Spleen (tissue), 11 donors: ENCODE results near the gene KIFC1. TPM values are rescaled to one million over a fixed set of nuclear protein-coding genes. Genes with fewer than 3 reads are reported as not detected.

ENCODE experiments used
- DNase-seq: peaks from one replicate; pipeline ENCODE4 v3.0.0-alpha.2; 2020
- H3K27ac ChIP-seq, 8 donors: fragments of 200-600 bp; sonication (generic) in 7 of 8; 1 replicate in 4 of 8; 2 replicates in 4 of 8; pipeline versions ENCODE4 v1.5.0 to v1.8.0; 2016 to 2021; ENCODE audit warnings: inconsistent platforms in 4 of 8, mild to moderate bottlenecking in 4 of 8, moderate library complexity in 1 of 8
- H3K27me3 ChIP-seq, 7 donors: fragments of 200-600 bp; sonication (generic) in 6 of 7; replicated peaks in 1 of 7; 1 replicate in 4 of 7; 2 replicates in 3 of 7; pipeline versions ENCODE4 v1.5.0 to v1.8.0; 2016 to 2021; ENCODE audit warnings: inconsistent platforms in 3 of 7, mild to moderate bottlenecking in 1 of 7
- H3K36me3 ChIP-seq, 6 donors: fragments of 200-600 bp; sonication (generic) in 5 of 6; 1 replicate in 4 of 6; 2 replicates in 2 of 6; pipeline versions ENCODE4 v1.5.0 to v1.8.0; 2016 to 2021; ENCODE audit warnings: inconsistent platforms in 2 of 6
- H3K4me1 ChIP-seq, 6 donors: fragments of 200-600 bp; sonication (generic) in 5 of 6; 1 replicate in 3 of 6; 2 replicates in 3 of 6; pipeline versions ENCODE4 v1.5.0 to v1.8.0; 2016 to 2021; ENCODE audit warnings: inconsistent platforms in 3 of 6
- H3K4me3 ChIP-seq, 8 donors: fragments of 200-600 bp; sonication (generic) in 7 of 8; 1 replicate in 4 of 8; 2 replicates in 4 of 8; pipeline versions ENCODE4 v1.5.0 to v1.8.0; 2016 to 2021; ENCODE audit warnings: inconsistent platforms in 4 of 8, mild to moderate bottlenecking in 4 of 8, moderate library complexity in 2 of 8
- H3K9me3 ChIP-seq, 8 donors: fragments of 200-600 bp; sonication (generic) in 7 of 8; 1 replicate in 4 of 8; 2 replicates in 4 of 8; pipeline versions ENCODE4 v1.5.0 to v1.8.0; 2016 to 2021; ENCODE audit warnings: inconsistent platforms in 4 of 8
- POLR2A ChIP-seq, 3 donors: fragments of 450-650 bp; IDR thresholded peaks; one replicate each; pipeline ENCODE4 v1.5.1; 2017; ENCODE audit warnings: antibody characterized with exemption in 3 of 3, mild to moderate bottlenecking in 1 of 3
- POLR2AphosphoS5 ChIP-seq, 3 donors: sonication (generic); formaldehyde crosslinking; IDR thresholded peaks; one replicate each; pipeline ENCODE4 v1.5.1; 2017; ENCODE audit warnings: antibody characterized with exemption in 3 of 3
- WGBS, 5 donors: extraction: QIAGEN DNeasy Blood & Tissue Kit in 3 of 5; methylation state at CpG; one replicate each; pipeline versions ENCODE4 v1.1.5 to v1.1.7; 2013 to 2018; 5-methylcytosine and 5-hydroxymethylcytosine counted together
- intact Hi-C: fragments of 100-400 bp; cut with DNase I; formaldehyde crosslinking; loops from one replicate; pipeline ENCODE4 v1.15.0; 2023; ENCODE audit warnings: low total_unique reads
- polyA plus RNA-seq, 3 donors: library from polyadenylated mRNA; stranded (reverse); fragments of 200-250 nt; gene quantifications; one replicate each; pipeline ENCODE4 v1.2.1, GENCODE V29; 2013
- total RNA-seq, 7 donors: library from RNA; depleted of rRNA in 3 of 7; stranded (reverse); fragments of >200 nt in 3 of 7; fragmentation: NEBNext Ultra II Directional in 4 of 7; extraction: Animal tissue kit (Norgen Biotek cat#: 25700) in 4 of 7; gene quantifications; one replicate each; pipeline versions ENCODE4 v1.1.0 to v1.2.1, GENCODE V29; 2016 to 2021
- TF ChIP-seq, protein P1 (sequence below), 11 experiments: fragments of 200-600 bp in 7 of 11; fragments of 450-650 bp in 4 of 11; sonication (generic) in 4 of 11; IDR thresholded peaks in 8 of 11; conservative IDR thresholded peaks in 3 of 11; 1 replicate in 7 of 11; 2 replicates in 4 of 11; pipeline versions ENCODE4 v1.4.0 to v1.8.0; 2016 to 2021; ENCODE audit warnings: antibody characterized with exemption in 11 of 11, inconsistent platforms in 4 of 11, mild to moderate bottlenecking in 1 of 11
- donor health status: healthy with polysubstance abuse.
- donor health status: DM: no; HTN: no; CAD: no; lungs with moderate emphysema.
- donor health status: DM: no; HTN: no; CAD: no.
- donor health status: Bipolar disorder and iron deficiency.
- donor health status: healthy.
- donor health status: DM: no; HTN: no; CAD: no.
- donor health status: DM: yes; HTN: yes; CAD: no.

The KIFC1 gene
- total and polyA plus RNA-seq, 10 donors = 1.2 to 11.3 (median 5.4) TPM

DNA sequence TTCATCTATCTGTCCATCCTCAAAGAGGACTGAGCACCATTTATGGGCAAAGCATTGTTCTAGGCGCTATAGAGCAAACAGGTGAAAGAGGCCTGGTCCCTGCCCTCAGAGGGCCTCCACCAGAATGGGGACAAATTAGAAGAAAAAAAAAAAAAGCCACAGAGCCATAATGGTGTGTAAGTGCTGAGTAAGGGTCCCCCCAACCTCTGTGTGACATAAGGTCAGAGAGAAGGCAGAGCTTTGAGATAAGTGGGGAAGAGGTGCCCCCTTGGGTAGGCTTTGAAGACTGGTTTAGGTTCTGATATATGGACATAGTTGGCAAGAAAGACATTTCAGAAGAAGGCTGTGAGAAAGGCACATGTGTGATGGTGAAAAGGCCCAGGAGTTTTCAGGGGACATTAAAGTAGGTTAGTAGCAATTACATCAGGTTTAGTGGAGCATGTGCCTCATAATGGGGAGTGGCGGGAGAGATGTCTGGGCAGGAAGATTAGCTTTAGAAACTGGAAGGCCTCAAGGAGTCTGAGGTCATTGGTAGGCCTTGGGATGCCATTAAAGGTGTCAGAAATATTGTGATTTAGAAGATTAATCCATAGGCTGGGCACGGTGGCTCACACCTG is 47.5 kb downstream of the KIFC1 start:
- intact Hi-C loops = loop anchor here (10.0 kb wide), 1 partner anchor 136 kb away; no protein-coding TSS in a partner anchor
- H3K36me3 ChIP-seq = peaks cover 0 to 90% (median 50%) of the 10 kb centered on the region in 6 donors
- WGBS, 5 donors = 91 to 97% (median 93%) methylated on average over 3 of the region's 3 CpGs

DNA sequence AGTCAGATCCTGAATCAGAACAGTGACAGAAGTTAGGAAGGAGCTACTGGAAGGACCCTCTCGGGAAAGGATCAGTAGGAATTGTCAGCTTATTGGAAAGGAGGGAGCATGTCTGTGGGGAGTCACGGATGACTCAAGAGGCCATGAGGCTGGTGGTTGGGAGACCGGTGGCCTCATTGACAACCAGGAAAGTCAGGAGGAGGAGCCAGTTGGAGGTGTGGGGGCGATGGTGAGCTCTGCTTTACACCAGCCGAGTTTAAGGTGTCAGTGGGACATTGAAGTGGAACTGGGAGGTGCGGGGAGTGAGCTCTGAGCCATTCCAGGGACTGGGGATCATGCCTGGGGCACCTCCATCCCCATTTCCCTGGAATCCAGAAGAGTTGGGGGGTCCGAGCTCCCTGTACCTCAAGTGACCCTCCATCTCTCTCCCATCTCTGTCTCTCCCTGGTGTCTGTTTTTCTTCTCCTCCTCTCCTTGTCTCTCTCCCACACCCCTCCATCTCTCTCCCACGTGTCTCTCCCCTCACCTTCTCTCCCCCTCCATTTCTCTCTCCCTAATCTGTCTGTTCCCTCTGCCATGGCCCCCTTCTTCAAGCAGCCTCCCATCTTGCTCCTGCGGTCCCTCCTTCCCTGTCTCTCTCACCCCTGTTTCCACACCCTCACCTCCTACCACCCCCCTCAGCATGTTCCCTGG is 48.5 kb downstream of the KIFC1 start:
- H3K27ac ChIP-seq = no peak overlapping the region
- H3K9me3 ChIP-seq = no peaks in the 10 kb centered on the region
- 77 to 81% (median 79%) methylated on average over 9 of the region's 9 CpGs for WGBS, 5 donors
- H3K36me3 ChIP-seq = peaks cover 0 to 97% (median 54%) of the 10 kb centered on the region in 6 donors
- peaks cover 0 to 11% (median 0%) of the 10 kb centered on the region in 6 donors for H3K4me1 ChIP-seq
- H3K27me3 ChIP-seq = no peaks in the 10 kb centered on the region
- H3K4me3 ChIP-seq = no peak overlapping the region
- TF ChIP-seq, protein P1, sequence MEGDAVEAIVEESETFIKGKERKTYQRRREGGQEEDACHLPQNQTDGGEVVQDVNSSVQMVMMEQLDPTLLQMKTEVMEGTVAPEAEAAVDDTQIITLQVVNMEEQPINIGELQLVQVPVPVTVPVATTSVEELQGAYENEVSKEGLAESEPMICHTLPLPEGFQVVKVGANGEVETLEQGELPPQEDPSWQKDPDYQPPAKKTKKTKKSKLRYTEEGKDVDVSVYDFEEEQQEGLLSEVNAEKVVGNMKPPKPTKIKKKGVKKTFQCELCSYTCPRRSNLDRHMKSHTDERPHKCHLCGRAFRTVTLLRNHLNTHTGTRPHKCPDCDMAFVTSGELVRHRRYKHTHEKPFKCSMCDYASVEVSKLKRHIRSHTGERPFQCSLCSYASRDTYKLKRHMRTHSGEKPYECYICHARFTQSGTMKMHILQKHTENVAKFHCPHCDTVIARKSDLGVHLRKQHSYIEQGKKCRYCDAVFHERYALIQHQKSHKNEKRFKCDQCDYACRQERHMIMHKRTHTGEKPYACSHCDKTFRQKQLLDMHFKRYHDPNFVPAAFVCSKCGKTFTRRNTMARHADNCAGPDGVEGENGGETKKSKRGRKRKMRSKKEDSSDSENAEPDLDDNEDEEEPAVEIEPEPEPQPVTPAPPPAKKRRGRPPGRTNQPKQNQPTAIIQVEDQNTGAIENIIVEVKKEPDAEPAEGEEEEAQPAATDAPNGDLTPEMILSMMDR (IDR thresholded peaks at IDR 0.05 in 8 of 11, conservative IDR thresholded peaks at IDR 0.05 in 3 of 11) = no peak
- TF ChIP-seq POLR2A (IDR thresholded peaks at IDR 0.05) (no peak), POLR2AphosphoS5 (IDR thresholded peaks at IDR 0.05) (no peak)
- DNase-seq = no peak
- intact Hi-C loops = loop anchor here (10.0 kb wide), 1 partner anchor 135 kb away; no protein-coding TSS in a partner anchor

More for the DNA sequence above, 47.5 kb downstream of the KIFC1 start:
- Histone ChIP-seq H3K27ac (no peak overlapping the region), H3K4me3 (no peak overlapping the region), H3K27me3 (no peaks in the 10 kb centered on the region), H3K9me3 (no peaks in the 10 kb centered on the region), H3K4me1 (peaks cover 0 to 2% (median 0%) of the 10 kb centered on the region in 6 donors)
- DNase-seq = no peak
- TF ChIP-seq, protein P1 (IDR thresholded peaks at IDR 0.05 in 8 of 11, conservative IDR thresholded peaks at IDR 0.05 in 3 of 11) = no peak
- TF ChIP-seq POLR2A (IDR thresholded peaks at IDR 0.05) (no peak), POLR2AphosphoS5 (IDR thresholded peaks at IDR 0.05) (no peak)

DNA sequence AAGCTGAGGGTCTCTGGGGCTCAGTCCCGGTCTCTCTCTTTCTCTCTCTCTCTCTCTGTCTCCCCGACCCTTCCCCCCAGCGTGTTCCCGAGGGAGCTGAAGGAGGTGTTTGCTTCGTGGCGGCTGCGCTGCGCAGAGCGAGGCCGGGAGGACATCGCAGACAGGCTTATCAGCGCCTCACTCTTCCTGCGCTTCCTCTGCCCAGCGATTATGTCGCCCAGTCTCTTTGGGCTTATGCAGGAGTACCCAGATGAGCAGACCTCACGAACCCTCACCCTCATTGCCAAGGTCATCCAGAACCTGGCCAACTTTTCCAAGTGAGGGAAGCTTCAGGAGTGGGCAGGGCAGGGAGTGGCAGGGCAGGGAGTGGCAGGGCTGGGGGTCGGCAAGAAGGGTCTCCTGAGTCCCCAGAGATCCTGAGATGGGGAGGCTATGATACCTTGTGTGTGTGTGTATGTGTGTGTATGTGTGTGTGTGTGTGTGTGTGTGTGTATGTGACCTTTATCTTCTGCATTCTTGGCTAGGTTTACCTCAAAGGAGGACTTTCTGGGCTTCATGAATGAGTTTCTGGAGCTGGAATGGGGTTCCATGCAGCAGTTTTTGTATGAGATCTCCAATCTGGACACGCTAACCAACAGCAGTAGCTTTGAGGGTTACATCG is 49.2 kb downstream of the KIFC1 start:
- H3K27me3 ChIP-seq = no peaks in the 10 kb centered on the region
- H3K4me1 ChIP-seq = peaks cover 0 to 17% (median 0%) of the 10 kb centered on the region in 6 donors
- intact Hi-C loops = no loop called here
- peaks cover 0 to 91% (median 48%) of the 10 kb centered on the region in 6 donors for H3K36me3 ChIP-seq
- no peak overlapping the region for H3K4me3 ChIP-seq
- no peaks in the 10 kb centered on the region for H3K9me3 ChIP-seq
- H3K27ac ChIP-seq = no peak overlapping the region
- 79 to 88% (median 83%) methylated on average over 19 of the region's 19 CpGs for WGBS, 5 donors
- DNase-seq = no peak
- TF ChIP-seq, protein P1 (IDR thresholded peaks at IDR 0.05 in 8 of 11, conservative IDR thresholded peaks at IDR 0.05 in 3 of 11) = no peak
- TF ChIP-seq POLR2A (IDR thresholded peaks at IDR 0.05) (no peak), POLR2AphosphoS5 (IDR thresholded peaks at IDR 0.05) (peak in 1 of 3 donors; percentile 31)
